Stimulated activated CD4-positive, alpha-beta T cell treated with anti-CD3 and anti-CD28 coated beads, Interleukin-2, amount 100 ng/mL, for 4 hours (primary cell): Measurements from ENCODE around the gene RNF34.
"Not testable (repeated sequence)": the region's sequence is repeated elsewhere in the genome, so short reads cannot be mapped to it uniquely, and the experiment has no call there.

Experiments
- DNase-seq: peaks from one replicate; pipeline ENCODE4 v3.0.0-alpha.2; 2020; ENCODE audit warnings: low read depth

Gene RNF34, protein sequence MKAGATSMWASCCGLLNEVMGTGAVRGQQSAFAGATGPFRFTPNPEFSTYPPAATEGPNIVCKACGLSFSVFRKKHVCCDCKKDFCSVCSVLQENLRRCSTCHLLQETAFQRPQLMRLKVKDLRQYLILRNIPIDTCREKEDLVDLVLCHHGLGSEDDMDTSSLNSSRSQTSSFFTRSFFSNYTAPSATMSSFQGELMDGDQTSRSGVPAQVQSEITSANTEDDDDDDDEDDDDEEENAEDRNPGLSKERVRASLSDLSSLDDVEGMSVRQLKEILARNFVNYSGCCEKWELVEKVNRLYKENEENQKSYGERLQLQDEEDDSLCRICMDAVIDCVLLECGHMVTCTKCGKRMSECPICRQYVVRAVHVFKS

DNA sequence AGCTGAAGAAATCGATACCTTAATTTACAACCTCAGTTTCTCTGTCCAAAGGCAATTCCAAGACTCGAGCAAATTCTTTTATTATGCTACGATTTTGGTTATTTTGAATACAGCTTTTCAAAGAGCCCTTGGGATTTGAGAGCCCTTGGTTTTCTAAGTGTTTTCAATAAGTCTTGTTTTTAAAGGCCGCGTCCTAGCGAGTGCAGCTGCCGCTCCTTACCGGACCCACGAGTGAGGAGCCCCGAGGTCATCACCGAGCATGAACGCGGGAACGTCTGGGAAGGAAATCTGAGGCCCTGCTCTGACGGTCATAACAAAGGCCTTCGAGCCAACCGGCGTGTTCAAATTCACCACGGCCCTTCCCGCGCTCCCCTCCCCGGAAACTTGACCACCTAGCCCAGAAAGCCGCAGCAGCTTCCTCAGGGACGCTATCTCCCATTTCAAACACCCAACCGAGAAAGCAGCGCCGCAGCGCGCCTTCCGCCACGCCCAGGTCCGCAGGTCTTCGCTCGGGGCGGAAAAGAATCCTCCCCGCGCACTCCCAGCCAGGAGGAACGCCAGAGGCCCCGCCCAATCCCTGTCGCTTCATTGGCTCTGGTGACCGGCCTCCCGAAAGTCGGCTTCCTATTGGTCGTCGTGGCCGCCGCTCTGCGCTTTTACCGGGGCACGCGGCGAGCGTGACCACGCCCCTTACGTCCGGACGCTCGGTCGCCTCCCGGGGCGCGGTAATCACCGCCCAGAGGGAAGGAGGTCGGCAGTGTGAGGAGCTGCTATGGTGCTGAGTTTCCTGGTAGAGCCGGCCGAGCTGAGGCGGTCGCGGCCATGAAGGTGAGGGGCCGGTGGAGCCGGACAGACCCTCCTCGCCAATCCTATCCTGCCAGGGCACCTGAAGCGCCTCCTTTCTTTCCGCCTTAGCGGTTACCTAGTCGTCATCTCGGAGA, at the start of gene RNF34:
Gene RNF34, plus strand, starts transcription at position 728 of the 941 bp plus-strand sequence. Its CDS starts 95 bp downstream, at position 823.
- peak; percentile 98 for DNase-seq

DNA sequence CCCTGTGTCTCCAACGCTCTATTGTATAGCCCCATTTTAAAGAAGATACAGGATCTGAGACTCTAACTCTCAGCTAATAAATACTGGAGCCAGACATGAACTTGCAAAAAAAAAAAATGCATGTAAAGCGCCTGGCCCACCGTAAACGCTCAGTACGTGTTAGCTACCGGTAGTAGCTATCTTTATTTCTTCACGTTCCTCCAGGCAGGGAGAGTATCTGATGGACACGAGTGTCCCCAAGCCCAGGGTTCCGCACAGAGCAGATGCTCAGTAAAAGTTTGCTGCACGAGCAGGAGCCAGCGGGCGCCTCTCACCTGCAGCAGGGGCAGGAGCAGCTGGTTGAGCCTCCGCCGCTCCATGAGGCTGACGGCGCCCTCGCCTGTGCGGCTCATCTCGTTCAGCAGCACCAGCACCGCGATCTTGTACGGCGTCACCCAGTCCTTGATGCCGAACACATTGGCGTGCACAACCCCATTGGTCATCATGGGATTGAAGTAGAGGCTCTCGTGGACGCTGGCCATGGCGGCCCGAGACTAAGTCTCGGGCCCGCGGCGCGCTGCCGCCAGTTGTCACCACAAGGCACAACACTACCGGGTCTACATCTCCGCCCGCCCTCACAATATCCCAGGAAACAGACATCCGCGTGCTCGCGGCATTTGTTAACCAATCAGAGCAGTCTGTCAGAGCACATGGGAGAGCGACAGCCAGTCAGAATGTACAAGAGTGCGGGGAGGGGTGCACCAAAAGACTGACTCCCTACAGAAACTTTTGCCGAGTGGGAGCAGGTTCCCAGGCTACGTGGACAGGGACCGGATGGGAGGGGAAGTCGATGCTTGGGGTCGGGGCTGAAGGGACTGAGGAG, 47.9 kb upstream of the RNF34 start, which contains the start of gene ANAPC5:
Gene ANAPC5, minus strand, starts transcription at position 592 of the 862 bp plus-strand sequence. Its CDS starts 71 bp downstream, at position 521.
- peak; percentile 88 for DNase-seq

DNA sequence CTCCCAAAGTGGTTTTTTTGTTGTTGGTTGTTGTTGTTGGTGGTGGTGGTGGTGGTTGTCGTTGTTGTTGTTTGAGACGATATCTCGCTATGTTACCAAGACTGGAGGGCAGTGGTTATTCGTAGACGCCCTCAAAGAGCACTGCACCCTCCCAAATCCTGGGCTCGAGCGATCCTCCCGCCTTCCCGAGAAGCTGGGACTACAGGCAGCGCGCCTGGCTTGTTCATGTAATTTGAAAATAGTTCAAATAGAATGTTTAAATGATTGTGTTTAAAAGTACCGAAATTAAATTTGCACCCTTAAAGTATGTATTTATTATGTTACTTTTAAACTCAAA, 47.3 kb upstream of the RNF34 start:
- DNase-seq: no peak

DNA sequence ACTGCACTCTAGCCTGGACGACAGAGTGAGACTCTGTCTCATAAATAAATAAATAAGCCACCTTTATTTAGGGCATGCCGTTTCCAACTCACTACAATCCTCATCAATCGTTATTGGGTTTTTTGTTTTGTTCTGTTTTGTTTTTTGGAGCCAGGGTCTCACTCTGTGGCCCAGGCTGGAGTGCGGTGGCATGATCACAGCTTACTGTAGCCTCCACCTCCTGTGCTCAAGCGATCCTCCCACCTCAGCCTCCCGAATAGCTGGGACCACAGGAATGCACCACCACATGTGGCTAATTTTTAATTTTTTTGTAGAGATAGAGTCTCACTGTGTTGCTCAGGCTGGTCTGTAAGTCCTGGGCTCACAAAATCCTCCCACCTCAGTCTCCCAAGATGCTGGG, 44.1 kb upstream of the RNF34 start:
- DNase-seq: no peak

DNA sequence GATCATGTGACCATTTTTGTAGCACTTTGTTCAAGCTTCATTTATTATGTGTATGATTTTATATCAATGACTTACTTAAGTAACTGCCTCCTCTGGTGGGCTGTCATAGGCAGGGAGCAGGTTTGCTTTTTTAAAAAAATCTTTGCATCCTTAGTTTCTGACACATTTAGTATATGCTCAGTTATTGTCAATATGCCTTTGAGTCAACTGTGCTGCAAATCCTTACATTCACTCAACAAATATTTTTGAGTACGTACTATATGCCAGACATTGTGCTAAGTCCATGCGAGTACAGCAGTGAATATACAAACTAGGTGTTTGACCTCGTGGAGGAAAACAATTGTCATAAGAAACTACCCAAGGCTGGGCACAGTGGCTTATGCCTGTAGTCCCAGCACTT, 43.3 kb upstream of the RNF34 start:
- DNase-seq: no peak

DNA sequence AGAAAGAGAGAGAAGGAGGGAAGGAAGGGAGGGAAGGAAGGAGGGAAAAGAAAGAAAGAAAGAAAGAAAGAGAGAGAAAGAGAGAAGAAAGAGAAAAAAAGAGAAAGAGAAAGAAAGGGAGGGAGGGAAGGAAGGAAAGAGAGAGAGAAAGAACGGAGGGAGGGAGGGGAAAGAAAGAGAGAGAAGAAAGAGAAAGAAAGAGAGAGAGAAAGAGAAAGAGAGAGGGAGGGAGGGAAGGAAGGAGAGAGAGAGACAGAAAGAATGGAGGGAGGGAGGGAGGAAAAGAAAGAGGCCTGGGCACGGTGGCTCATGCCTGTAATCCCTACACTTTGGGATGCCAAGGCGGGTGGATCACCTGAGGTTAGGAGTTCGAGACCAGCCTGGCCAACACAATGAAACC, 42.6 kb upstream of the RNF34 start:
- DNase-seq: no peak

DNA sequence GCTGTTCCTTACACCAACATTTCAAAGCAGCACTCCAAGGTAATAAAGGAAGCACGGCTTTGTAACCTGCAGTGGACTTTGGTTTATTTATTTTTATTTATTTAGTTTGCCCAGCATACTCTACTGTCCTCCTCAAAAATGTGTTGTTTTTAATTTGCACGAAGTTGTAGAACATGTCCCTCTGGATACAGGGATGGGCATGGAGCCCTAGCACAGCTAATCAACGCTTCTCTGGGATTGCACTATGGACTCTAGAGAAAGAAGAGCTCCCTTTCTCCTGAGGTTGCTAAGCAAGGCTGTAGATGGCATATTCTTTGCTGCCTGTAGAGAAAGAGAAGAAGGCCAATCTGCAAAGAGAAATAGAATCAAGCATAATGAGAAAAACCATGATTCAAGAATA, 41.8 kb upstream of the RNF34 start:
- no peak for DNase-seq

DNA sequence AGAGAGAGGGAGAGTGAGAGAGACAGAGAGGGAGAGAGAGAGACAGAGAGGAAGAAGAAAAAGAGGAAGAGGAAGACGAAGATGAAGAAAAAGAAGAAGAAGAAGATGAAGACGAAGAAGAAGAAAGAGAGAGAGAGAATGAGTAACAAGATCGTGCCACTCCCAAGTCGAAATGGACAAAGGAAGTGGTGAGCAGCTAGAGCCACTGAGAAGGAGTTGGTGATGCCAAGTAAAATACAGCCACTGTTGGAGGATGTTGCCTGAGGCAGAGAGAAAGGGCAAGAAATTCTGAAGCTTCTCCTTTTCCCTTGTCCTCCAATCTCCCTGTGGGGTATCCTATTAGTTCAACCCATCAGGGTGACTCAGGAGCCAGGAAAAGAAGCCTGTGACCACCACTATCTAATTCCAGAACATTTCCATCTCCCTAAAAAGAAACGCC, 35.2 kb upstream of the RNF34 start:
- no peak for DNase-seq

DNA sequence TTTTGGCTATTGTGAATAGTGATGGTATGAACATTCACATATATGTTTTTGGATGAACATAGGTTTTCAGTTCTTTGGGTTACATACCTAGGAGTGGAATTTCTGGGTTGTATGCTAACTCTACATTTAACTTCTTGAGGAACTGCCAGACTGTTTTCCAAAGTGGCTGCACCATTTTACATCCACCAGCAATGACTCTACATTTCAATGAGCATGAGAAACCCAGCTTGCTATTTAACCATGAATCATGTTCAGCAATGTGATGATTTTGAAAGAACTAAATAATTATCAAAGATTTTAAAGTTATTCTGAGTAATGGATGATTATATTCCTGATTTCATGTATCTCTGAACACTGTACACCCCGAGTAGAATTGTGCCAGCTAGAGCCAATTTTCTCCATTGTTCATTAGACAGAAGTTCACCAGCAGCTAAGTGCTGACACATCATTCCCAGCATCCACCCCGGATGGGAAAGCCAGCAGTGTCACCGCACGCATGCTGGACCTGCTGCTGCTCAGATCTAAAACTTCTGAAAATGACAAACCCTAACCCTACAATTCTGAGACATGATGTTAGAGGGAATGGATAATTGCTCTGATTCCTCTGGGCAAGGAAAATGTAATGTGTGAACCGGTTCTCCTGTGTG, 34.4 kb upstream of the RNF34 start:
- no peak for DNase-seq

DNA sequence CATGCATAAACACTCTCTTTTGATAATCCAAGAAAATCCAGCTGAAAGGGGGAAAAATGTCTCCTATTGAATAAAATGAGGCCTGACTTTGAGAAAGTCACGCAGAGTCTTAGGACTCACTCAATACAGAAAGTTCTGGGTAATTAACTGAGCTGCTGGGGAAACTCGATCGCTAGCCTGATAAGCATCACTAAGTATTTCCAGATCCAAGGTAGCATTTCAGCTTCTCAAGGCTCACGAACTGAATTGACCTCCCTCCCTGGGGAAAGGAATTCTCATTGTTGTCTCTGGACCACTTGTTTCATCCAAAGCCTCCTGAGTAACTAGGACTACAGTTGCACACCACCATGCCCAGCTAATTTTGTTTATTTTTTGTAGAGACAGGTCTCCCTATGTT, 33.9 kb upstream of the RNF34 start:
- no peak for DNase-seq

DNA sequence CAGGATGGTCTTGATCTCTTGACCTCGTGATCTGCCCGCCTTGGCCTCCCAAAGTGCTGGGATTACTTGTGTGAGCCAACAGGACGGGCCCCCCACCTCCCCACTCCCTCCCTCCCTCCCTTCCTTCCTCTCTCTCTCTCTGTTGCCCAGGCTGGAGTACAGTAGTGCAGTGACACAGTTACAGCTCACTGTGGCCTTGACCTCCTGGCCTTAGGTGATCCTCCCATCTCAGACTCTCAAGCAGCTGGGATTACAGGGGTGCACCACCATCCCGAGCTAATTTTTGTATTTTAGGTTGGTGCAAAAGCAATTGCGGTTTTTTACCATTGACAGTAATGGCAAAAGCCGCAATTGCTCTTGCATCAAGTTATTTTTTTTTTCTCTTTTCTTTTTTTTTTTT, 28.5 kb upstream of the RNF34 start:
- no peak for DNase-seq

DNA sequence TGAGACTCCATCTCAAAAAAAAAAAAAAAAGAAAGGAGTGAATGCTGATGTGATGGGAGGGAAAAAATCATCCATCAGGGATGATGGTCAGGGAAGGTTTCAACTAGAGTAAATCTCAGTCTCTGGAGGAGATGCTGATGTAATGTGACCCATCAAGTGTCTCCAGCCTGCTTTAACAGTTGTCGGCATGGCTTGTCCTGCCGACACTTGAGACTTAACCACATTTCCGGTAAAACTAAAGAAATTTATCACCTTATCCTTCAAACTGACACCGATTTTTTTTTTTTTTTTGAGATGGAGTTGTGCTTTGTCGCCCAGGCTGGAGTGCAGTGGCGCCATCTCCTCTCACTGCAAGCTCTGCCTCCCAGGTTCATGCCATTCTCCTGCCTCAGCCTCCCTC, 26.2 kb upstream of the RNF34 start:
- no peak for DNase-seq

DNA sequence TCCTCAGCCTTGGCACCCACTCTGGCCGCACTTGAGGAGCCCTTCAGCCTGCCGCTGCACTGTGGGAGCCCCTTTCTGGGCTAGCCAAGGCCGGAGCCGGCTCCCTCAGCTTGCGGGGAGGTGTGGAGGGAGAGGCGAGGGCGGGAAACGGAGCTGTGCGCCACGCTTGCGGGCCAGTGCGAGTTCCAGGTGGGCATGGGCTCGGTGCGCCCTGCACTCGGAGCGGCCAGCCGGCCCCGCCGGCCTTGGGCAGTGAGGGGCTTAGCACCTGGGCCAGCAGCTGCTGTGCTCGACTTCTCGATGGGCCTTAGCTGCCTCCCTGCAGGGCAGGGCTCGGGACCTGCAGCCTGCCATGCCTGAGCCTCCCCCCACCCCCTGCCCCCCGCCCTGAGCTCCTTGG, 25.6 kb upstream of the RNF34 start:
- DNase-seq: not testable (repeated sequence)

DNA sequence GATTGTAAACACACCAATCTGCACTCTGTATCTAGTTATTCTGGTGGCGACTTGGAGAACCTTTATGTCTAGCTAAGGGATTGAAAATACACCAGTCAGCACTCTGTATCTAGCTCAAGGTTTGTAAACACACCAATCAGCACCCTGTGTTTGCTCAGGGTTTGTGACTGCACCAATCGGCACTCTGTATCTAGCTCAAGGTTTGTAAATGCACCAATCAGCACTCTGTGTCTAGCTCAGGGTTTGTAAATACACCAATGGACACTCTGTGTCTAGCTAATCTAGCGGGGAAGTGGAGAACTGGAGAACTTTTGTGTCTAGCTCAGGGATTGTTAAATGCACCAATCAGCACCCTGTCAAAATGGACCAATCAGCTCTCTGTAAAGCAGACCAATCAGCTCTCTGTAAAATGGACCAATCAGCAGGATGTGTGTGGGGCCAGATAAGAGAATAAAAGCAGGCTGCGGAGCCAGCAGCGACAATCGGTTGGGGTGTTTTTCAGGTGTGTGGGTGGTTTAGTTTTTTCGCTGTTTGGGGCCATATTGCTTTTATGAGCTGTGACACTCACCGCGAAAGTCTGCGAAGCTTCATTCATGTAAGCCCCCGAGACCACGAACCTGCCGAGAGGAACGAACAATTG, 24.9 kb upstream of the RNF34 start:
- DNase-seq: not testable (repeated sequence)

DNA sequence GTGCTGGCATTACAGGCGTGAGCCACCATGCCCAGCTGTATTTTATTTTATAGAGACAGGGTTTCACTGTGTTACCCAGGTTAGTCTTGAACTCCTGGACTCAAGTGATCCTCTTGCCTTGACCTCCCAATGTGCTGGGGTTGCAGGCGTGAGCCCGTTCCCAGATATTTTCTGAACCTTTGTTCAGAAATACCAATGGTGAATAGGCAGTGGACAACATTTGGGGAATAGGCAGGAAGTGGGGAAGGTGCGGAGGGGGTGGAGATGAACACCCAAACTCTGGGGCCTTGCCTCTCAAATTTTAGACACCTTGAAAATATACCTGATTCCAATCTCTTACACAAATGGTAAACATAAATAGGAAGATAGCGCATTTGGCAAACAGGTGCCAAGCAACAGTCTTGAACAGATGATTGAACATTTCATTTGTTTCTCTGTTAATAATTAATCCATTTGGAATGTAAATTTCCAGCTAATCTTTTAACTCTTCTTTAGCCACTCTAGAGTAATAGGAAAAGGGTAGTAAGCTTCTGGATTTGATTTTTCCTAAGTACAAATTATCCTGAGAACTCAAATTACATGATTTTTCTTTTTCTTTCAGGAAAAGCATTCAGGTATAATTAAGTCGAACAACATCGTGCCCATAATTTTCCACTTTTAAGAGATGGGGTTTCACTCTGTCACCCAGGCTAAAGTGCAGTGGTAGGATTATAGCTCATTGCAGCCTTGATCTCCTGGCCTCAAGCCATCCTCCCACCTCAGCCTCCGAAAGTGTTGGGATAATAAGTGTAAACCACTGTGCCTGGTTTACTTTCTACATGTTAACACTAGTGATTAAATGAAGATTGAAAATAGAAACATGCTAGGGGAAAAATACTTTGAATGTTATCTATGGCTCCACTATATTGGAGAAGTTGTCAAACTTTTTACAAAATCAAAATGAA, 22.9 kb upstream of the RNF34 start:
- DNase-seq: no peak

DNA sequence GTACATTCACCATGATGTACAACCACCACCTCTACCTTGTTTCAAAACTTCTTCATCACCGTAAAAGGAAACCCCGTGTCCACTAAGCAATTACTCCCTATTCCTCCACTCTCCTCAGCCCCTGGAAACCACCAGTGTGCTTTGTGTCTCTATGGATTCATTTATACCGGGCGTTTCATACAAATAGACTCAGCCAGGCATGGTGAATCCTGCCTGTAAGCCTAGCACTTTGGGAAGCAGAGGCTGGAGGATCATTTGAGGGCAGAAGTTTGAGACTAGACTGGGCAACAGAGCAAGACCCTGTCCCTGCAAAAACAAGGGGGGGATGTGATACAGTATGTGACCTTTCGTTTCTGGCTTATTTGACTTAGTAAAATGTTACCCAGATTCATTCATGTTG, 21.2 kb upstream of the RNF34 start:
- DNase-seq: no peak

DNA sequence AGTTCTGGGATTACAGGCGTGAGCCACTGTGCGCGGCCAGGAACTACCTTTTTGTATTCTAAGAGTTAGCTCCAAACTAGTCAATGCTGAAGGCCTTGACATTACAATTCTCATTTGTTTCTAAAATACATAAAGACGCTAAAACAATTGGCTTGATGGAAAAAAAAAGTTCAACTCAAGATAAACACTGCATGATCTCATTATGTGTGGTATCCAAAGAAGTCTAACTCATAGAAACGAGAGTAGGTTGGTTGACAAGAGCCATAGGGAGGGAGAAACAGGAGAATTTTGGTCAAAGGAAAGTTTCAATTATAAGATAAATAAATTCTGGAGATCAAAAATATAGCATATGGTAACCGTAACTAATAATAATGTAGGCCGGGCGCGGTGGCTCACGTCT, 20.0 kb upstream of the RNF34 start:
- DNase-seq: no peak

DNA sequence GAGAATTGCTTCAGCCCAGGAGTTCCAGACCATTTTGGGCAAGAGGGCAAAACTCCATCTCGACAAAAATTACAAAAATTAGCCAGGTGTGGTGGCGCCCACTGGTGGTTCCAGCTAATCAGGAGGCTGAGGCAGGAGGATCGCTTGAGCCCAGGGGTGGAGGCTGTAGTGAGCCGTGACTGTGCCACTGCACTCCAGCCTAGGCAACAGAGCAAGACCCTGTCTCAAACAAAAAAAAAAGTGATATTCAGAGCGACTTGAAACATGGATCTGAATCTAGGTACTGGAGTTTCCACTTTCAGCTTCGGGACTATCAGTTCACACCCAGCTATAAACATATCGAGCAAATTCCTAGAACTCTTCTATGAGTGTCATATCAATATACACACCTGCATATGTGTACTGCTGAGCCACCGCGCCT, 16.3 kb upstream of the RNF34 start:
- DNase-seq: no peak

DNA sequence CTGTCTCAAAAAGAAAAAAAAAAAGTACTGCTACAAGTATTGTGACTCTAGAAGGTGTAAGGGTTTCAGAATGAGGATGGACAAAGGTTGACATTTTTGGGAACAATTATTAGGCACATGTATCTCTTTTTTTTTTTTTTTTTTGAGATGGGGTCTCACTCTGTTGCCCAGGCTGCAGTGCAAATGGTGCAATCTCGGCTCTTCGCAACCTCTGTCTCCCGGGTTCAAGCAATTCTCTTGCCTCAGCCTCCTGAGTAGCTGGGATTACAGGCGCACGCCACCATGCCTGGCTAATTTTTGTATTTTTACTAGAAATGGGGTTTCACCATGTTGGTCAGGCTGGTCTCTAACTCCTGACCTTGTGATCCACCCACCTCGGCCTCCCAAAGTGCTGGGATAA, 15.0 kb upstream of the RNF34 start:
- not testable (repeated sequence) for DNase-seq

DNA sequence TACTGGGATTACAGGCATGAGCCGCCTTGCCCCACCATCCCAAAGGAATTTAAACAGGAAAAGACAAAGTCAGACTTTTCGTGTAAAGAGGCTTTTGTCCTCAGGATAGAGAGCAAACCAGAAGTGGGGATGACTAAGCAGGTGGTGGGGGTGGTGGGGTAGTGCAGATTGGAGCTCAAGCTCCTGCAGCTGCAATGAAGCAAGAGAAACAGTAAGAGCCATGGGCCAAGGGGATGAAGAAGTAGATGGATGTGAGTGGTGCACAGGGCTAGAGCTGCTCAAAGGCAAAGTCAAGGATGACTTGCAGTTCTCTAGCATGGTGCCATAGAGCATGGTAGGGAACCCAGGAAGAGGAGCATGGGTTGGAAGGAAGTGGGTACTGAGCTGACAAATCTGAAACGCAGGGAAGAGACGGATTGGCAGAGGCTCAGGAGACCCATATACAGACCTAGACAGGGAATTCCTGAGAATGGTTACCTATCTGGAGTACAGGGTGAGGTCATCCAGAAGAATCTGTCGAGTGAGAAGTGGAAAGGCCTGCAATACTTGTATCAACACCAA, 11.4 kb upstream of the RNF34 start:
- no peak for DNase-seq
